Measurements from ENCODE around the gene PCYOX1L. TPM values are rescaled to one million over a fixed set of nuclear protein-coding genes. Genes with fewer than 3 reads are reported as not detected.

Gene PCYOX1L
- total RNA-seq, 4 donors from 2014 or later = 0.75 to 5.4 (median 2.8) TPM

DNA sequence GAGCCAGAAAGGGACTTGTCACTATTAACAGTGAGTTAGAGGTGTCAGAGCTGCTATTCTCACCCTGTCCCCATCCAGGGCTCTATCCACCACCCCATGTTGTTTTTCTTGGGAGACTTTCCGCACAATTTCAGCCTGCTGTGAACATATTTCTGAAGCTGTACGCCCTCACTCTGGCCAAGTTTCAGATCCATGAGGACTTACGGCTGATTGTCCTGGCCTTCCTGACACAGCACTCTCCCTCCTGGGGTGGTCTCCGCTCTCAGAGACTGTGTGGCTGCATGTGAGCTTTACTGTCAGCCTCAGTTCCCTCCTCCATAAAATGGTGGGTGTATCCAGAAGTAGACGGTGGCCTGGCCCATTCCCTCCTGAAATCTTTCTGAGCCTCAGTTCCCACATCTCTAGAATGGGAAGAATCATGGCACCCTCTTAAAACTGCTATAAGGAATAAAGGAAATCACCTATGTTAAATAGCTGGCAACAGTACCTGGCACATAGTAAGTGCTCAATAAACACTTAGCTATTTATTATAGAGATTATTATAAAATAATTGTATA lies 22.1 kb downstream of the PCYOX1L start:
- no peaks in the 10 kb centered on the region for H3K27me3 ChIP-seq
- H3K9me3 ChIP-seq = no peaks in the 10 kb centered on the region
- peak overlapping the region; percentile 87 to 91 (median 88) for H3K27ac ChIP-seq
- H3K4me3 ChIP-seq = no peak overlapping the region
- DNase-seq = no peak
- TF ChIP-seq POLR2A (IDR thresholded peaks at IDR 0.05) = no peak
- no peak for TF ChIP-seq EP300 (IDR thresholded peaks at IDR 0.05; ENCODE audit: low read depth)
- TF ChIP-seq, protein P1, sequence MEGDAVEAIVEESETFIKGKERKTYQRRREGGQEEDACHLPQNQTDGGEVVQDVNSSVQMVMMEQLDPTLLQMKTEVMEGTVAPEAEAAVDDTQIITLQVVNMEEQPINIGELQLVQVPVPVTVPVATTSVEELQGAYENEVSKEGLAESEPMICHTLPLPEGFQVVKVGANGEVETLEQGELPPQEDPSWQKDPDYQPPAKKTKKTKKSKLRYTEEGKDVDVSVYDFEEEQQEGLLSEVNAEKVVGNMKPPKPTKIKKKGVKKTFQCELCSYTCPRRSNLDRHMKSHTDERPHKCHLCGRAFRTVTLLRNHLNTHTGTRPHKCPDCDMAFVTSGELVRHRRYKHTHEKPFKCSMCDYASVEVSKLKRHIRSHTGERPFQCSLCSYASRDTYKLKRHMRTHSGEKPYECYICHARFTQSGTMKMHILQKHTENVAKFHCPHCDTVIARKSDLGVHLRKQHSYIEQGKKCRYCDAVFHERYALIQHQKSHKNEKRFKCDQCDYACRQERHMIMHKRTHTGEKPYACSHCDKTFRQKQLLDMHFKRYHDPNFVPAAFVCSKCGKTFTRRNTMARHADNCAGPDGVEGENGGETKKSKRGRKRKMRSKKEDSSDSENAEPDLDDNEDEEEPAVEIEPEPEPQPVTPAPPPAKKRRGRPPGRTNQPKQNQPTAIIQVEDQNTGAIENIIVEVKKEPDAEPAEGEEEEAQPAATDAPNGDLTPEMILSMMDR (IDR thresholded peaks at IDR 0.05) = no peak
- no peaks in the 10 kb centered on the region for H3K36me3 ChIP-seq
- peaks cover 0 to 28% (median 15%) of the 10 kb centered on the region in 4 donors for H3K4me1 ChIP-seq
- whole genome bisulfite sequencing, 2 donors (ENCODE audit: low coverage in 1 of 2) = 83 to 88% methylated on average over 2 to 5 of the region's 5 CpGs
- intact Hi-C loops (cut with DNase I; ENCODE audit: low total_unique reads) = loop anchor here (5.0 to 10.0 kb wide), 2 partner anchors 52 to 185 kb away; no protein-coding TSS in a partner anchor
- in situ Hi-C loops (cut with MboI; ENCODE audit: low pct_ligation_motif_present in 1 of 4, low pct_unique_long_range_greater_than_20kb in 1 of 4, low sequenced_read_pairs in 3 of 4) = loop anchor here in 2 of 4 donors (10.0 kb wide), 3 partner anchors 55 to 175 kb away; partner anchors contain the start of gene CSNK1A1 (in 1 of the 2)

GRCh38 chr5:149380466-149381121 lies 22.7 kb downstream of the PCYOX1L start:
- in situ Hi-C loops (cut with MboI; ENCODE audit: low pct_ligation_motif_present in 1 of 4, low pct_unique_long_range_greater_than_20kb in 1 of 4, low sequenced_read_pairs in 3 of 4) (loop anchor here in 1 of 4 donors (10.0 kb wide), 1 partner anchor 54 kb away; no protein-coding TSS in a partner anchor), intact Hi-C loops (cut with DNase I; ENCODE audit: low total_unique reads) (loop anchor here (5.0 kb wide), 1 partner anchor 52 kb away; no protein-coding TSS in a partner anchor)
- Histone ChIP-seq H3K36me3 (no peaks in the 10 kb centered on the region), H3K27me3 (no peaks in the 10 kb centered on the region), H3K27ac (peak overlapping the region; percentile 87 to 91 (median 88)), H3K9me3 (no peaks in the 10 kb centered on the region), H3K4me3 (peak overlapping the region in 1 of 4 donors; percentile 27), H3K4me1 (peaks cover 0 to 33% (median 15%) of the 10 kb centered on the region in 4 donors)
- peak; percentile 53 for DNase-seq
- WGBS, 2 donors (ENCODE audit: low coverage in 1 of 2) = 51 to 70% methylated on average over 6 to 16 of the region's 16 CpGs
- TF ChIP-seq, protein P1 (IDR thresholded peaks at IDR 0.05) = no peak
- TF ChIP-seq POLR2AphosphoS5 (IDR thresholded peaks at IDR 0.05) (peak; percentile 34 to 73 (median 55)), EP300 (IDR thresholded peaks at IDR 0.05; ENCODE audit: low read depth) (no peak), POLR2A (IDR thresholded peaks at IDR 0.05) (peak; percentile 50)

DNA sequence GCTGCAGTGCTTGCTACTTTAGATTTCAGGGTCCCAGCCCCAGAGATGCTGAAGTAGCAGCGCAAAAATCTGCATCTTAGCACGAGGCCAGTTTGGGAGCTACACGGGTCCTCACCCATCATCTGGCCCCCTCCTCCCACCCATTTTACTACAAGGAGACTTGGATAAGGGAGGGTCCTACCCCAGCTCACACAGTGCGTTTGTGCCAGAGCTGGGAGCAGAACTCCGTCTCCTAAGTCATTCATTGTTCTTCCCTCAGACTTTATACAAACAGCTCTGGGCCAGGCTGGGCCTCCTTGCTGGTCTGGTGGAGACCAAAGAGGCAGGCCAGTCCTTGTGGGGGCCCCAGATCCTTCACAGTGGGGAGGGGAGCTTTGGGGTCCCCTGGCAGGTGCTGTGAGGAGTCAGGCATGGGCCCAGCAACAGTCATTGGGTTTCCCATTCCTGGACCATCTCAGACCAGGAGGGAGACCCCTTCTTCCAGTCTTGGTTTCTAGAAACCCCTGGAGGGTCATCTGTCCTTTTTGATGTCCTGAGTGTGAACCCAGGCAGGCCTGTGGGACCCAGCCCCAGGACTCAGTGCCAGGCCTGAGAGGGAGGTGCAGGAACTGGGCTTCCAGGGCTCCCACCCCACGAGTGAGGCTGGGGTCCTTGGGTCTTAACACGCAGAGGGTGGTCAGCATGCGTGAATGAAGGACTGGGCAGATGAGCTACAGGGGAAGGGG lies 23.6 kb downstream of the PCYOX1L start:
- DNase-seq = no peak
- Histone ChIP-seq H3K27me3 (no peaks in the 10 kb centered on the region), H3K9me3 (no peaks in the 10 kb centered on the region), H3K36me3 (no peaks in the 10 kb centered on the region), H3K4me3 (peak overlapping the region in 2 of 4 donors; percentile 8 to 27), H3K4me1 (peaks cover 3 to 39% (median 18%) of the 10 kb centered on the region in 4 donors), H3K27ac (peak overlapping the region; percentile 87 to 91 (median 88))
- TF ChIP-seq EP300 (IDR thresholded peaks at IDR 0.05; ENCODE audit: low read depth) = no peak
- no peak for TF ChIP-seq POLR2AphosphoS5 (IDR thresholded peaks at IDR 0.05)
- TF ChIP-seq POLR2A (IDR thresholded peaks at IDR 0.05) = no peak
- TF ChIP-seq, protein P1 (IDR thresholded peaks at IDR 0.05) = no peak
- 54% methylated on average over 6 of the region's 8 CpGs; no CpG with 5 or more reads in 1 of the 2 donors for WGBS, 2 donors (ENCODE audit: low coverage in 1 of 2)
- in situ Hi-C loops (cut with MboI; ENCODE audit: low pct_ligation_motif_present in 1 of 4, low pct_unique_long_range_greater_than_20kb in 1 of 4, low sequenced_read_pairs in 3 of 4) (loop anchor here in 1 of 4 donors (10.0 kb wide), 1 partner anchor 53 kb away; no protein-coding TSS in a partner anchor), intact Hi-C loops (cut with DNase I; ENCODE audit: low total_unique reads) (loop anchor here (5.0 kb wide), 1 partner anchor 51 kb away; no protein-coding TSS in a partner anchor)

Measured in transverse colon (tissue), 4 donors.